ENCODE measurements around the gene ZNF143.

ZNF143 gene

DNA sequence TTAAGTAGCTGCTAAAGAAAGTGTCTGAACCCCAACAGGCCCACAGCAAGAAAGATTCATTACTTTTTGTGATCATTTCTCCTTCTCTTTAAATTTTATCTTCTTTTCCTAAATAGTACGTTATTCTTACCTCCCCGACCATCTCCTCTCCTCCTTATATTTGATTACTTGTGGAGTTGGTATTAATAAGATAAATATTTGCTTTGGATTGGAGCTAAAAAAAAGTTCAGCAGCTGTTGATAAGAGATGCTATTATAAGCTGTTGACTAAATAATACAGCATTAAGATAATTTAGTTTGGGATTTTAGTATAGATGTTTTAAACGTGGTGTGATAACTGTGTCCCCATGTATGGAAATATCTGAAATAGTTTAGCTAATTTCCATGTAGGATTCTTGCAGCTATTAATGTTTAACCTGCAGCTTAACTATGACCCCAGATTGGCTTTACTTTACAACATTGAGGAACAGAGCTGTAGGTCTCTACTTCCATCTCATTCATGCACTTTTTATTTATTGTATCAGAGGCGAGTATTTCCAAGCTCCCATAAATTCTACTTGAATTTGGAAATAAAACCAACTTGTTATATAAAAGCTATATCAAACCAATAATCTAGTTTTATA, 37.8 kb downstream of the ZNF143 start:
- H3K4me3 ChIP-seq (replicated peaks; ENCODE audit: insufficient read depth, low read length) = no peak overlapping the region
- no peak overlapping the region for H3K27ac ChIP-seq (replicated peaks)
- no peak for DNase-seq (ENCODE audit: low read depth in 1 of 2, low spot score in 1 of 2)
- TF ChIP-seq GABPA (IDR thresholded peaks at IDR 0.05; ENCODE audit: low read depth) = no peak
- no peak for TF ChIP-seq SPI1 (IDR thresholded peaks at IDR 0.05; ENCODE audit: borderline replicate concordance, low read depth)
- no peak for TF ChIP-seq REST (IDR thresholded peaks at IDR 0.05; ENCODE audit: insufficient replicate concordance, low read depth)
- no peak for TF ChIP-seq POLR2AphosphoS5 (IDR thresholded peaks at IDR 0.05; ENCODE audit: low read depth)
- TF ChIP-seq, protein P1, sequence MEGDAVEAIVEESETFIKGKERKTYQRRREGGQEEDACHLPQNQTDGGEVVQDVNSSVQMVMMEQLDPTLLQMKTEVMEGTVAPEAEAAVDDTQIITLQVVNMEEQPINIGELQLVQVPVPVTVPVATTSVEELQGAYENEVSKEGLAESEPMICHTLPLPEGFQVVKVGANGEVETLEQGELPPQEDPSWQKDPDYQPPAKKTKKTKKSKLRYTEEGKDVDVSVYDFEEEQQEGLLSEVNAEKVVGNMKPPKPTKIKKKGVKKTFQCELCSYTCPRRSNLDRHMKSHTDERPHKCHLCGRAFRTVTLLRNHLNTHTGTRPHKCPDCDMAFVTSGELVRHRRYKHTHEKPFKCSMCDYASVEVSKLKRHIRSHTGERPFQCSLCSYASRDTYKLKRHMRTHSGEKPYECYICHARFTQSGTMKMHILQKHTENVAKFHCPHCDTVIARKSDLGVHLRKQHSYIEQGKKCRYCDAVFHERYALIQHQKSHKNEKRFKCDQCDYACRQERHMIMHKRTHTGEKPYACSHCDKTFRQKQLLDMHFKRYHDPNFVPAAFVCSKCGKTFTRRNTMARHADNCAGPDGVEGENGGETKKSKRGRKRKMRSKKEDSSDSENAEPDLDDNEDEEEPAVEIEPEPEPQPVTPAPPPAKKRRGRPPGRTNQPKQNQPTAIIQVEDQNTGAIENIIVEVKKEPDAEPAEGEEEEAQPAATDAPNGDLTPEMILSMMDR (IDR thresholded peaks at IDR 0.05; ENCODE audit: insufficient read depth, low read length) = no peak
- no peaks in the 10 kb centered on the region for H3K27me3 ChIP-seq (ENCODE audit: insufficient read depth, poor library complexity, severe bottlenecking)

- peak; percentile 61 to 71 for DNase-seq (ENCODE audit: low read depth in 1 of 2, low spot score in 1 of 2)
- Histone ChIP-seq H3K27ac (replicated peaks) (no peak overlapping the region), H3K27me3 (ENCODE audit: insufficient read depth, poor library complexity, severe bottlenecking) (no peaks in the 10 kb centered on the region), H3K4me3 (replicated peaks; ENCODE audit: insufficient read depth, low read length) (no peak overlapping the region)
- no peak for TF ChIP-seq SPI1 (IDR thresholded peaks at IDR 0.05; ENCODE audit: borderline replicate concordance, low read depth)
- TF ChIP-seq, protein P1 (IDR thresholded peaks at IDR 0.05; ENCODE audit: insufficient read depth, low read length) = peak; percentile 81
These were observed 45.9 kb downstream of the ZNF143 start for GRCh38 chr11:9506489-9507276.

DNA sequence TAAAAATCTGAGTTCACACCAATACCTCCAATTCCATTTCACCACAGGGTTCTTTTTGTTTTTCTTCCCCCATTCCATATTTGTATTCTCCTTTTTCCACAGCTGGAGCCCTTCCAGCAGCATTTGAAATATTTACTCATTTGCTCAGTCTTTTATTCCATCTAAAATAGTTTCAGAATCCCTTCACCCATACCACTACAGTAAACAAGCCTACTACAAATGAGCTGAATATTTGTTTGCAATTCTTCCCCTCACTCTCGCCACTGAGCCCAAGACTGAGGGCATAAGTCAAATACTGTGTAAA, 46.4 kb downstream of the ZNF143 start:
- no peak for TF ChIP-seq REST (IDR thresholded peaks at IDR 0.05; ENCODE audit: insufficient replicate concordance, low read depth)
- no peak for TF ChIP-seq POLR2AphosphoS5 (IDR thresholded peaks at IDR 0.05; ENCODE audit: low read depth)
- TF ChIP-seq GABPA (IDR thresholded peaks at IDR 0.05; ENCODE audit: low read depth) = no peak
- TF ChIP-seq, protein P1 (IDR thresholded peaks at IDR 0.05; ENCODE audit: insufficient read depth, low read length) = no peak
- TF ChIP-seq SPI1 (IDR thresholded peaks at IDR 0.05; ENCODE audit: borderline replicate concordance, low read depth) = no peak
- DNase-seq (ENCODE audit: low read depth in 1 of 2, low spot score in 1 of 2) = no peak
- Histone ChIP-seq H3K27ac (replicated peaks) (no peak overlapping the region), H3K27me3 (ENCODE audit: insufficient read depth, poor library complexity, severe bottlenecking) (no peaks in the 10 kb centered on the region), H3K4me3 (replicated peaks; ENCODE audit: insufficient read depth, low read length) (no peak overlapping the region)
